Prostate gland (tissue), 2 donors: ENCODE results near the gene SORL1.

Experiments used
- CTCF ChIP-seq, 4 experiments: fragments of 200-600 bp in 2 of 4; fragments of 450-650 bp in 2 of 4; sonication (generic) in 2 of 4; IDR thresholded peaks; 1 replicate in 3 of 4; 2 replicates in 1 of 4; pipeline ENCODE4 v1.5.1; 2016 to 2019; ENCODE audit warnings: antibody characterized with exemption in 4 of 4, mild to moderate bottlenecking in 2 of 4, moderate library complexity in 2 of 4
- POLR2A ChIP-seq: fragments of 450-650 bp; IDR thresholded peaks from one replicate; pipeline ENCODE4 v1.6.1; 2016; ENCODE audit warnings: antibody characterized with exemption, mild to moderate bottlenecking
- POLR2AphosphoS5 ChIP-seq: sonication (generic); formaldehyde crosslinking; IDR thresholded peaks from one replicate; pipeline ENCODE4 v1.6.1; 2017; ENCODE audit warnings: antibody characterized with exemption

- TF ChIP-seq CTCF (IDR thresholded peaks at IDR 0.05) (no peak), POLR2AphosphoS5 (no peak), POLR2A (no peak)
Measured at GRCh38 chr11:121645001-121645400, 192.9 kb downstream of the SORL1 start.
